ENCODE measurements around the gene DARS1.

The DARS1 gene

GRCh38 chr2:135942936-135943688, 42.3 kb downstream of the DARS1 start:
- H3K36me3 ChIP-seq (ENCODE audit: insufficient read depth, low read length): peaks cover 19% of the 10 kb centered on the region
- no peaks in the 10 kb centered on the region for H4K20me1 ChIP-seq (ENCODE audit: insufficient read depth, low read length, poor library complexity, severe bottlenecking)
- no peaks in the 10 kb centered on the region for H3F3A ChIP-seq (ENCODE audit: low read depth)
- H3K9me3 ChIP-seq (ENCODE audit: insufficient read depth, low read depth, low read length): no peaks in the 10 kb centered on the region
- no peak overlapping the region for H2AFZ ChIP-seq (ENCODE audit: low read length)
- H3K9me2 ChIP-seq (replicated peaks; ENCODE audit: low read depth, low read length): no peaks in the 10 kb centered on the region
- no peak overlapping the region for H3K4me3 ChIP-seq (ENCODE audit: low read length, poor library complexity, severe bottlenecking)
- no peaks in the 10 kb centered on the region for H3K27me3 ChIP-seq (ENCODE audit: insufficient read depth, low read length, poor library complexity, severe bottlenecking)
- no peaks in the 10 kb centered on the region for H3K4me1 ChIP-seq (ENCODE audit: insufficient read depth, low read length, poor library complexity, severe bottlenecking)
- no peak for TF ChIP-seq CTCF (conservative IDR thresholded peaks at IDR 0.05; ENCODE audit: low read length)
- TF ChIP-seq EZH2phosphoT487 (IDR thresholded peaks at IDR 0.05; ENCODE audit: borderline replicate concordance): no peak
- no peak overlapping the region for H3K9ac ChIP-seq (ENCODE audit: low read depth, low read length, poor library complexity, severe bottlenecking)
- peaks cover 55% of the 10 kb centered on the region for H3K79me2 ChIP-seq (ENCODE audit: insufficient read depth, low read length)
- no peak overlapping the region for H3K4me2 ChIP-seq (ENCODE audit: low read depth, low read length, poor library complexity, severe bottlenecking)

- Histone ChIP-seq H3K9ac (ENCODE audit: low read depth, low read length, poor library complexity, severe bottlenecking) (no peak overlapping the region), H2AFZ (ENCODE audit: low read length) (no peak overlapping the region), H4K20me1 (ENCODE audit: insufficient read depth, low read length, poor library complexity, severe bottlenecking) (no peaks in the 10 kb centered on the region), H3K4me1 (ENCODE audit: insufficient read depth, low read length, poor library complexity, severe bottlenecking) (peaks cover 24% of the 10 kb centered on the region), H3K36me3 (ENCODE audit: insufficient read depth, low read length) (peaks cover 28% of the 10 kb centered on the region; the same call in 1 of the 2 replicates), H3K9me2 (replicated peaks; ENCODE audit: low read depth, low read length) (no peaks in the 10 kb centered on the region), H3F3A (ENCODE audit: low read depth) (peaks cover 5% of the 10 kb centered on the region; the same call in 1 of the 2 replicates), H3K79me2 (ENCODE audit: insufficient read depth, low read length) (peaks cover 37% of the 10 kb centered on the region), H3K4me3 (ENCODE audit: low read length, poor library complexity, severe bottlenecking) (no peak overlapping the region), H3K9me3 (ENCODE audit: insufficient read depth, low read depth, low read length) (no peaks in the 10 kb centered on the region), H3K4me2 (ENCODE audit: low read depth, low read length, poor library complexity, severe bottlenecking) (no peak overlapping the region), H3K27me3 (ENCODE audit: insufficient read depth, low read length, poor library complexity, severe bottlenecking) (no peaks in the 10 kb centered on the region)
- TF ChIP-seq CTCF (conservative IDR thresholded peaks at IDR 0.05; ENCODE audit: low read length): no peak
- TF ChIP-seq EZH2phosphoT487 (IDR thresholded peaks at IDR 0.05; ENCODE audit: borderline replicate concordance): no peak
Measured at GRCh38 chr2:135936524-135936923, 48.9 kb downstream of the DARS1 start.

GRCh38 chr2:135935914-135936313, 49.5 kb downstream of the DARS1 start:
- Histone ChIP-seq H3K4me2 (ENCODE audit: low read depth, low read length, poor library complexity, severe bottlenecking) (no peak overlapping the region), H3K9me2 (replicated peaks; ENCODE audit: low read depth, low read length) (no peaks in the 10 kb centered on the region), H3K9ac (ENCODE audit: low read depth, low read length, poor library complexity, severe bottlenecking) (no peak overlapping the region), H3K9me3 (ENCODE audit: insufficient read depth, low read depth, low read length) (no peaks in the 10 kb centered on the region), H4K20me1 (ENCODE audit: insufficient read depth, low read length, poor library complexity, severe bottlenecking) (no peaks in the 10 kb centered on the region), H3K79me2 (ENCODE audit: insufficient read depth, low read length) (peaks cover 34% of the 10 kb centered on the region), H3K4me3 (ENCODE audit: low read length, poor library complexity, severe bottlenecking) (no peak overlapping the region), H3K36me3 (ENCODE audit: insufficient read depth, low read length) (peaks cover 34% of the 10 kb centered on the region; the same call in 1 of the 2 replicates), H3K27me3 (ENCODE audit: insufficient read depth, low read length, poor library complexity, severe bottlenecking) (no peaks in the 10 kb centered on the region), H3F3A (ENCODE audit: low read depth) (peaks cover 7% of the 10 kb centered on the region; the same call in 1 of the 2 replicates), H3K4me1 (ENCODE audit: insufficient read depth, low read length, poor library complexity, severe bottlenecking) (peaks cover 28% of the 10 kb centered on the region), H2AFZ (ENCODE audit: low read length) (no peak overlapping the region)
- no peak for TF ChIP-seq EZH2phosphoT487 (IDR thresholded peaks at IDR 0.05; ENCODE audit: borderline replicate concordance)
- no peak for TF ChIP-seq CTCF (conservative IDR thresholded peaks at IDR 0.05; ENCODE audit: low read length)
